GM18517 (cell line): ENCODE data around the gene PECR.

Source experiments
- ATAC-seq: cut with Tn5 transposase; IDR thresholded peaks from one replicate; pipeline ENCODE4 v1.9.1; 2021; ENCODE audit warnings: mild to moderate bottlenecking, moderate library complexity; ENCODE audit not compliant: unreplicated experiment

The PECR gene

GRCh38 chr2:216072473-216072872 is 9.1 kb downstream of the PECR start:
- ATAC-seq: no peak

GRCh38 chr2:216071111-216071851 is 10.3 kb downstream of the PECR start:
- ATAC-seq: no peak

- no peak for ATAC-seq
These were observed 11.4 kb downstream of the PECR start for GRCh38 chr2:216070195-216070594.

GRCh38 chr2:216069028-216069427 is 12.6 kb downstream of the PECR start:
- no peak for ATAC-seq

GRCh38 chr2:216066230-216066629 is 15.4 kb downstream of the PECR start:
- no peak for ATAC-seq

GRCh38 chr2:216064665-216065064 is 16.9 kb downstream of the PECR start:
- no peak for ATAC-seq

- no peak for ATAC-seq
These were observed 17.5 kb downstream of the PECR start for GRCh38 chr2:216064014-216064630.

GRCh38 chr2:216059233-216059834 is 22.3 kb downstream of the PECR start:
- ATAC-seq: no peak

- peak; percentile 81 for ATAC-seq
These were observed 23.9 kb downstream of the PECR start for GRCh38 chr2:216057688-216058193.

GRCh38 chr2:216056739-216057138 is 24.9 kb downstream of the PECR start:
- ATAC-seq: peak; percentile 58

- ATAC-seq: no peak
These were observed 25.9 kb downstream of the PECR start for GRCh38 chr2:216055680-216056079.

GRCh38 chr2:216052420-216052819 is 29.2 kb downstream of the PECR start:
- ATAC-seq: no peak

- ATAC-seq: no peak
These were observed 30.3 kb downstream of the PECR start for GRCh38 chr2:216051350-216051749.

GRCh38 chr2:216049452-216049851 is 32.2 kb downstream of the PECR start:
- no peak for ATAC-seq

- no peak for ATAC-seq
These were observed 34.2 kb downstream of the PECR start for GRCh38 chr2:216047397-216047796.

- ATAC-seq: peak; percentile 94
These were observed 36.6 kb downstream of the PECR start for GRCh38 chr2:216044883-216045486.

GRCh38 chr2:216043949-216044348 is 37.7 kb downstream of the PECR start:
- no peak for ATAC-seq

GRCh38 chr2:216041438-216041837 is 40.2 kb downstream of the PECR start:
- ATAC-seq: no peak

- ATAC-seq: no peak
These were observed 41.7 kb downstream of the PECR start for GRCh38 chr2:216039918-216040317.

- ATAC-seq: no peak
These were observed 47.5 kb downstream of the PECR start for GRCh38 chr2:216034065-216034464.

GRCh38 chr2:216033403-216033802 is 48.2 kb downstream of the PECR start:
- peak; percentile 40 for ATAC-seq
